ENCODE results near the gene TOP2B.

DNA sequence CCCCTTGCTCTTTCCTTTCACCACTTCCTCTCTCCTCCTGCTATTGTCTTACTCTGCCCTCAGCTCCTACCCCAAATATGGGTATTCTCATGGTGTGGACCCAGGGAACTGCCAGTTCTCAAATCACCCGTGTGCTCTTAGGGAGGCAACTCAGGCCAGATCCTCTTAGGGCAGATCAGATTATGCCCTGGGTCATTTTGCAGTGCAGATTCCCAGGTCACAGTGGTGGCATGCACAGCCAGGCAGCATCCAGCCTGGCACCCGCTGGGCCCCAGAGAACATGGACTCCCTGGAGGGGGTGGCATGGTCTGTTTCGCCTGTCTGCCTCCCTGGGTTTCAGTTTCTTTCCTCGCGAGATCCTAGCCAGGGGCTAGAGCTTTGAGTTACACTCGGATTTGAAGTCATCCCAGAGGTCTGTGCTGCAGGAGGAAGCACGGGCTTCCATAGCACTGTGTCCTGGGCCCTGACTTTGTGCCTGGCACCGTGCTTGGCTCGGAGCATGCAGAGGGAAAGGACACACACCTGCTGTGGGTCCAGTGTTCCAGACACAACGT is 96.1 kb downstream of the TOP2B start:
- TF ChIP-seq CHD2 (IDR thresholded peaks at IDR 0.05; ENCODE audit: low read length, partially characterized antibody) (no peak), EP300 (IDR thresholded peaks at IDR 0.05; ENCODE audit: borderline replicate concordance in 1 of 2, low read depth in 1 of 2, low read length in 1 of 2) (no peak), TAF1 (IDR thresholded peaks at IDR 0.05; ENCODE audit: borderline replicate concordance, low read depth, low read length) (no peak), EZH2phosphoT487 (IDR thresholded peaks at IDR 0.05; ENCODE audit: borderline replicate concordance, low read depth) (no peak), RFX5 (IDR thresholded peaks at IDR 0.05; ENCODE audit: low read length) (no peak), YY1 (IDR thresholded peaks at IDR 0.05; ENCODE audit: low read depth) (no peak), RCOR1 (IDR thresholded peaks at IDR 0.05; ENCODE audit: low read length) (no peak)
- TF ChIP-seq, protein P1, sequence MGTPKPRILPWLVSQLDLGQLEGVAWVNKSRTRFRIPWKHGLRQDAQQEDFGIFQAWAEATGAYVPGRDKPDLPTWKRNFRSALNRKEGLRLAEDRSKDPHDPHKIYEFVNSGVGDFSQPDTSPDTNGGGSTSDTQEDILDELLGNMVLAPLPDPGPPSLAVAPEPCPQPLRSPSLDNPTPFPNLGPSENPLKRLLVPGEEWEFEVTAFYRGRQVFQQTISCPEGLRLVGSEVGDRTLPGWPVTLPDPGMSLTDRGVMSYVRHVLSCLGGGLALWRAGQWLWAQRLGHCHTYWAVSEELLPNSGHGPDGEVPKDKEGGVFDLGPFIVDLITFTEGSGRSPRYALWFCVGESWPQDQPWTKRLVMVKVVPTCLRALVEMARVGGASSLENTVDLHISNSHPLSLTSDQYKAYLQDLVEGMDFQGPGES (IDR thresholded peaks at IDR 0.05; ENCODE audit: low read depth, low read length), result no peak

Measured in SK-N-SH (cell line).